Measurements from ENCODE around the gene ADAM33. TPM values are rescaled to one million over a fixed set of nuclear protein-coding genes. Genes with fewer than 3 reads are reported as not detected.

ADAM33 gene
- total RNA-seq, 6 donors from 2014 or later: 2.3 to 26.2 (median 10.5) TPM

DNA sequence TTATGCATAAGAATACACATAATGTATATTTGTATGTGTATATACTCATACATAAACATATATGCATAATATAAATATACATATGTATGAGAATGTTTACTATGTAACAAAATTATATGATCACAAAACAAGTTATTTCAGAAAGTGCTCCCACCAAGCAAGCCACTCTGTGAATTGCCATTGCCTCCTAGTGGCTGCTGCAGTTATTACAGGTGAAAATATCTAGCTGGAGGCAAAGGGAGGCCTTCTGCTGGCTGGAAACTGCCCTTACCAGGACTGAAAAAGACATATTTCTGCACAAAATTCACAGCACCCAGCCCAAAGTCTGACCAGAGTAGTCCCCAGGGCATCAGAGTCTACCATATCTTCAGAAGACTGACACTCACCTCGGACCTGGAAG is 14.4 kb upstream of the ADAM33 start:
- no peak for DNase-seq
- Histone ChIP-seq H3K27ac (no peak overlapping the region), H3K4me3 (no peak overlapping the region), H3K36me3 (no peaks in the 10 kb centered on the region), H3K9me3 (peaks cover 0 to 6% (median 2%) of the 10 kb centered on the region in 4 donors), H3K4me1 (no peaks in the 10 kb centered on the region), H3K27me3 (no peaks in the 10 kb centered on the region)
- TF ChIP-seq EP300 (IDR thresholded peaks at IDR 0.05) (no peak), POLR2AphosphoS5 (IDR thresholded peaks at IDR 0.05) (no peak), POLR2A (IDR thresholded peaks at IDR 0.05) (no peak)
- TF ChIP-seq, protein P1, sequence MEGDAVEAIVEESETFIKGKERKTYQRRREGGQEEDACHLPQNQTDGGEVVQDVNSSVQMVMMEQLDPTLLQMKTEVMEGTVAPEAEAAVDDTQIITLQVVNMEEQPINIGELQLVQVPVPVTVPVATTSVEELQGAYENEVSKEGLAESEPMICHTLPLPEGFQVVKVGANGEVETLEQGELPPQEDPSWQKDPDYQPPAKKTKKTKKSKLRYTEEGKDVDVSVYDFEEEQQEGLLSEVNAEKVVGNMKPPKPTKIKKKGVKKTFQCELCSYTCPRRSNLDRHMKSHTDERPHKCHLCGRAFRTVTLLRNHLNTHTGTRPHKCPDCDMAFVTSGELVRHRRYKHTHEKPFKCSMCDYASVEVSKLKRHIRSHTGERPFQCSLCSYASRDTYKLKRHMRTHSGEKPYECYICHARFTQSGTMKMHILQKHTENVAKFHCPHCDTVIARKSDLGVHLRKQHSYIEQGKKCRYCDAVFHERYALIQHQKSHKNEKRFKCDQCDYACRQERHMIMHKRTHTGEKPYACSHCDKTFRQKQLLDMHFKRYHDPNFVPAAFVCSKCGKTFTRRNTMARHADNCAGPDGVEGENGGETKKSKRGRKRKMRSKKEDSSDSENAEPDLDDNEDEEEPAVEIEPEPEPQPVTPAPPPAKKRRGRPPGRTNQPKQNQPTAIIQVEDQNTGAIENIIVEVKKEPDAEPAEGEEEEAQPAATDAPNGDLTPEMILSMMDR (IDR thresholded peaks at IDR 0.05): no peak
- WGBS, 2 donors: 80 to 100% methylated on average over 1 of the region's 1 CpG
- no peak for ATAC-seq (ENCODE audit: low FRiP score in 2 of 2)

DNA sequence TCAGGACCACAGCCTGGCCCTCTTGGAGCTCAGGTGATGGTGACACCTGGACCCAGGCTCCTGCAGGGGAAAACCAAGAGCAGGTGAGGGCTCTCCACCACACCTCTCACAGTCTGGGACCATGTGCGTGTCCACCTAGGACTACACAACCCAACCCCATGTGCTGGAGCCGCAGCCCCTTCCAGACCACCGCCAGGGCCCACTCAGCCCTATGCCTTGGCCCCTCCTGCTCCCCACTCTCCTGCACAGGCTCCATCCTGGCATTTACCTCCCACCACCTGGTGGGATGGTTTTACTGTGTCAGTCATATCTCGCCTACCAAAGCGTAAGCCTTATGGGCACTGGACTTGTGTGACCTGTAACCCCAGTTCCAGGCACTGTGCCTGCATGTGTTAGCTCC is 13.1 kb upstream of the ADAM33 start:
- ATAC-seq (ENCODE audit: low FRiP score in 2 of 2): no peak
- WGBS, 2 donors: 89 to 96% methylated on average over 5 of the region's 5 CpGs
- H3K4me3 ChIP-seq: no peak overlapping the region

GRCh38 chr20:3693376-3693775 is 11.6 kb upstream of the ADAM33 start:
- ATAC-seq (ENCODE audit: low FRiP score in 2 of 2) (no peak), DNase-seq (no peak)
- Histone ChIP-seq H3K4me1 (no peaks in the 10 kb centered on the region), H3K4me3 (no peak overlapping the region), H3K27ac (no peak overlapping the region), H3K27me3 (no peaks in the 10 kb centered on the region), H3K9me3 (peaks cover 0 to 6% (median 2%) of the 10 kb centered on the region in 4 donors), H3K36me3 (no peaks in the 10 kb centered on the region)
- 90 to 96% methylated on average over 7 to 13 of the region's 13 CpGs for WGBS, 2 donors
- TF ChIP-seq EP300 (IDR thresholded peaks at IDR 0.05) (no peak), POLR2AphosphoS5 (IDR thresholded peaks at IDR 0.05) (no peak), POLR2A (IDR thresholded peaks at IDR 0.05) (no peak)
- TF ChIP-seq, protein P1 (IDR thresholded peaks at IDR 0.05): no peak

More for the DNA sequence above, 13.1 kb upstream of the ADAM33 start:
- Histone ChIP-seq H3K4me1 (no peaks in the 10 kb centered on the region), H3K27ac (no peak overlapping the region), H3K27me3 (no peaks in the 10 kb centered on the region), H3K36me3 (no peaks in the 10 kb centered on the region), H3K9me3 (peaks cover 0 to 6% (median 2%) of the 10 kb centered on the region in 4 donors)
- no peak for DNase-seq
- TF ChIP-seq POLR2AphosphoS5 (IDR thresholded peaks at IDR 0.05) (no peak), EP300 (IDR thresholded peaks at IDR 0.05) (no peak), POLR2A (IDR thresholded peaks at IDR 0.05) (no peak)
- TF ChIP-seq, protein P1 (IDR thresholded peaks at IDR 0.05): no peak

DNA sequence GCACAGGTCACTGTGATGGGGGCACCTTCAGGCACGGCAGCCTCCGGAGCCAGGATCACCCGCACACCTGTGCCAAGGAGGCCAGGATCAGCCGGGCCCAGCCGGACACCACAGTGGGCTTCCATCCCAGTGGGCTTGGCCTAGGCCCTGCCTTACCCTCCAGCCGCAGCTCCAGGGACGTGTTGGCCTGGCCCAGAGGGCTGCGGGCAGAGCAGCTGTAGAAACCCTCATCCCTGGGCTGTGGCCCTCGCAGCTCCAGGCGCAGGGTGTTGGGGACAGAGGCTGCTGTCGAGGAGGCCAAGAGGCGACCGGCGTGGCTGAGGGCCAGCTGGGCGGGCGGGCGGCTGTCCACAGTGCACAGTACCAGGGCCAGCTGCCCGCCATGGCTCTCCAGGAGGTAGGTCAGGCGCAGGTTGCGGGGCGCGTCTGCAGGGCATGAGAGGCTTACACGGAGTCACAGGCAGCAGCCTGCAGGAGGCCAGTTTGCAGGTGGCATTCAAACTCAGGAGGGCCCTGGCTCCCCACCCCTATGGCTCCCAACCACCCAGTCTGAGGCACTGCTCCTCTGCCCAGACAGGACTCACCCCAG is 11.0 kb upstream of the ADAM33 start:
- H3K27me3 ChIP-seq: no peaks in the 10 kb centered on the region
- peak in 1 of 2 donors; percentile 3 for ATAC-seq (ENCODE audit: low FRiP score in 2 of 2)
- peaks cover 0 to 6% (median 2%) of the 10 kb centered on the region in 4 donors for H3K9me3 ChIP-seq
- DNase-seq: no peak
- H3K36me3 ChIP-seq: no peaks in the 10 kb centered on the region
- H3K4me3 ChIP-seq: no peak overlapping the region
- no peak overlapping the region for H3K27ac ChIP-seq
- 94 to 96% methylated on average over 4 to 20 of the region's 23 CpGs for WGBS, 2 donors
- TF ChIP-seq POLR2A (IDR thresholded peaks at IDR 0.05) (no peak), POLR2AphosphoS5 (IDR thresholded peaks at IDR 0.05) (no peak), EP300 (IDR thresholded peaks at IDR 0.05) (no peak)
- TF ChIP-seq, protein P1 (IDR thresholded peaks at IDR 0.05): no peak
- no peaks in the 10 kb centered on the region for H3K4me1 ChIP-seq

DNA sequence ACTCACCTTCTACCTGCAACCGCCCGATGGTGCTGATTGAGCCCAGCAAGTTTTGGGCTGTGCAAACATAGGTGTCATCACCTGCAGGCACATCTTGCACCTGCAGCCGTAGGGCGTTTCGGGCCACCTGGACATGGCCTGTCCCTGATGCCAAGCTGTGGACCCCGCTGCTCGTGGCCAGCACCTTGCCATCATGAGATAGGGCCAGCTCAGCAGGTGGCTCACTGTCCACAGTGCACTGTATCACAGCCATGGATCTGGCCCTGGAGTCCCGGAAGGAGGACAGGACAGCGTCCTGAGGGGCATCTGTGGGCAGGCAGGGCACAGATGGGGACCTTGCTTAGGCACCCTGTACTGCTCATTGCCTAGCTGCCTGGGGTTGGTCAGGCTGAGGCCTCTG is 10.1 kb upstream of the ADAM33 start:
- Histone ChIP-seq H3K4me3 (no peak overlapping the region), H3K9me3 (peaks cover 0 to 6% (median 2%) of the 10 kb centered on the region in 4 donors), H3K27me3 (no peaks in the 10 kb centered on the region), H3K27ac (no peak overlapping the region), H3K36me3 (no peaks in the 10 kb centered on the region), H3K4me1 (peaks cover 0 to 5% (median 0%) of the 10 kb centered on the region in 4 donors)
- WGBS, 2 donors: 80 to 92% methylated on average over 1 to 9 of the region's 9 CpGs
- DNase-seq (no peak), ATAC-seq (ENCODE audit: low FRiP score in 2 of 2) (no peak)
- no peak for TF ChIP-seq POLR2A (IDR thresholded peaks at IDR 0.05)
- TF ChIP-seq, protein P1 (IDR thresholded peaks at IDR 0.05): no peak
- no peak for TF ChIP-seq EP300 (IDR thresholded peaks at IDR 0.05)
- no peak for TF ChIP-seq POLR2AphosphoS5 (IDR thresholded peaks at IDR 0.05)

Measured in upper lobe of left lung (tissue), 6 donors.